Vagina (tissue), 2 donors: ENCODE data around the gene ELAVL3.

Experiments used
- POLR2A ChIP-seq, 2 donors: fragments of 450-650 bp; IDR thresholded peaks; one replicate each; pipeline ENCODE4 v1.6.1; 2017; ENCODE audit warnings: antibody characterized with exemption in 2 of 2, mild to moderate bottlenecking in 2 of 2, moderate library complexity in 2 of 2
- TF ChIP-seq, protein P1 (sequence below), 3 experiments: fragments of 450-650 bp in 2 of 3; fragments of 200-600 bp in 1 of 3; sonication (generic) in 1 of 3; IDR thresholded peaks; one replicate each; pipeline ENCODE4 v1.5.1; 2017 to 2019; ENCODE audit warnings: antibody characterized with exemption in 3 of 3, mild to moderate bottlenecking in 2 of 3, moderate library complexity in 2 of 3

- TF ChIP-seq, protein P1, sequence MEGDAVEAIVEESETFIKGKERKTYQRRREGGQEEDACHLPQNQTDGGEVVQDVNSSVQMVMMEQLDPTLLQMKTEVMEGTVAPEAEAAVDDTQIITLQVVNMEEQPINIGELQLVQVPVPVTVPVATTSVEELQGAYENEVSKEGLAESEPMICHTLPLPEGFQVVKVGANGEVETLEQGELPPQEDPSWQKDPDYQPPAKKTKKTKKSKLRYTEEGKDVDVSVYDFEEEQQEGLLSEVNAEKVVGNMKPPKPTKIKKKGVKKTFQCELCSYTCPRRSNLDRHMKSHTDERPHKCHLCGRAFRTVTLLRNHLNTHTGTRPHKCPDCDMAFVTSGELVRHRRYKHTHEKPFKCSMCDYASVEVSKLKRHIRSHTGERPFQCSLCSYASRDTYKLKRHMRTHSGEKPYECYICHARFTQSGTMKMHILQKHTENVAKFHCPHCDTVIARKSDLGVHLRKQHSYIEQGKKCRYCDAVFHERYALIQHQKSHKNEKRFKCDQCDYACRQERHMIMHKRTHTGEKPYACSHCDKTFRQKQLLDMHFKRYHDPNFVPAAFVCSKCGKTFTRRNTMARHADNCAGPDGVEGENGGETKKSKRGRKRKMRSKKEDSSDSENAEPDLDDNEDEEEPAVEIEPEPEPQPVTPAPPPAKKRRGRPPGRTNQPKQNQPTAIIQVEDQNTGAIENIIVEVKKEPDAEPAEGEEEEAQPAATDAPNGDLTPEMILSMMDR (IDR thresholded peaks at IDR 0.05): no peak
- no peak for TF ChIP-seq POLR2A (IDR thresholded peaks at IDR 0.05)
Observed at GRCh38 chr19:11420429-11421370, 60.1 kb downstream of the ELAVL3 start.
